Measurements from ENCODE around the gene STK38. TPM values are rescaled to one million over a fixed set of nuclear protein-coding genes. Genes with fewer than 3 reads are reported as not detected.

Gene STK38
- total and polyA plus RNA-seq, 2 of the 13 experiments (the other 11 are each of a cell fraction or from before 2014, with no cell fraction given) = 10.3 to 20.7 TPM

- in situ Hi-C loops (cut with HindIII; ENCODE audit: extremely low pct_ligation_motif_present, low pct_unique_long_range_greater_than_20kb) = no loop called here
- H3K4me3 ChIP-seq (replicated peaks in 1 of 3; ENCODE audit: insufficient read depth in 1 of 3, low read depth in 2 of 3, low read length in 3 of 3) = no peak overlapping the region
- WGBS (ENCODE audit: low lambda C conversion rate) = 98% methylated on average over 3 of the region's 3 CpGs
- POLR2A ChIA-PET = no interaction called here
- BruUV-seq (replicated peaks) = no TSS peak
- TF ChIP-seq ZNF83 (CRISPR knock-in tag; IDR thresholded peaks at IDR 0.05; ENCODE audit: borderline replicate concordance) = no peak
- H3K4me2 ChIP-seq (ENCODE audit: low read depth, low read length) = no peak overlapping the region
- H4K20me1 ChIP-seq (ENCODE audit: insufficient read depth, low read length) = peaks cover 18% of the 10 kb centered on the region
- intact Hi-C loops (cut with micrococcal nuclease; ENCODE audit: unreplicated experiment) = no loop called here
- no peaks in the 10 kb centered on the region for H3K9me3 ChIP-seq (ENCODE audit: low read length)
- H3K79me2 ChIP-seq (ENCODE audit: insufficient read depth, low read length) = peaks cover 60% of the 10 kb centered on the region
- no peaks in the 10 kb centered on the region for H3K27me3 ChIP-seq (ENCODE audit: control insufficient read depth in 1 of 2, insufficient read depth in 2 of 2, low read length in 2 of 2)
- CTCF ChIA-PET (ENCODE audit: low intra/inter-chr PET ratio, low total read pairs) = no interaction called here
- peaks cover 7 to 21% of the 10 kb centered on the region in 2 experiments for H3K36me3 ChIP-seq (replicated peaks in 1 of 2; ENCODE audit: control insufficient read depth in 1 of 2, insufficient read depth in 2 of 2, low read length in 2 of 2)
- ATAC-seq = no peak
- DNase-seq (ENCODE audit: low spot score) = no peak
- no peak for FAIRE-seq
- H3K27ac ChIP-seq (ENCODE audit: extremely low read length, insufficient read depth, low read length) = no peak overlapping the region
- no peak overlapping the region for H2AFZ ChIP-seq (ENCODE audit: low read length)
- H3K4me1 ChIP-seq (ENCODE audit: insufficient read depth, low read length) = no peaks in the 10 kb centered on the region
- no peak overlapping the region for H3K9ac ChIP-seq (ENCODE audit: insufficient read depth, low read depth, low read length)
These were observed 79.7 kb downstream of the STK38 start for GRCh38 chr6:36467625-36468024.

- FAIRE-seq (peak; percentile 4), ATAC-seq (no peak), DNase-seq (ENCODE audit: low spot score) (no peak)
- Histone ChIP-seq H3K4me2 (ENCODE audit: low read depth, low read length) (no peak overlapping the region), H3K4me3 (replicated peaks in 1 of 3; ENCODE audit: insufficient read depth in 1 of 3, low read depth in 2 of 3, low read length in 3 of 3) (no peak overlapping the region), H3K36me3 (replicated peaks in 1 of 2; ENCODE audit: control insufficient read depth in 1 of 2, insufficient read depth in 2 of 2, low read length in 2 of 2) (no peaks in the 10 kb centered on the region; a peak in 1 of 5 replicates), H3K79me2 (ENCODE audit: insufficient read depth, low read length) (peaks cover 83% of the 10 kb centered on the region), H3K27me3 (ENCODE audit: control insufficient read depth in 1 of 2, insufficient read depth in 2 of 2, low read length in 2 of 2) (no peaks in the 10 kb centered on the region), H3K9me3 (ENCODE audit: low read length) (no peaks in the 10 kb centered on the region), H3K9ac (ENCODE audit: insufficient read depth, low read depth, low read length) (no peak overlapping the region), H4K20me1 (ENCODE audit: insufficient read depth, low read length) (peaks cover 37% of the 10 kb centered on the region), H3K27ac (ENCODE audit: extremely low read length, insufficient read depth, low read length) (no peak overlapping the region), H3K4me1 (ENCODE audit: insufficient read depth, low read length) (peaks cover 7% of the 10 kb centered on the region), H2AFZ (ENCODE audit: low read length) (no peak overlapping the region)
- TF ChIP-seq ZNF710 (CRISPR knock-in tag; IDR thresholded peaks at IDR 0.05; ENCODE audit: borderline replicate concordance) (no peak), ZSCAN22 (CRISPR knock-in tag; IDR thresholded peaks at IDR 0.05) (no peak), ZNF770 (CRISPR knock-in tag; IDR thresholded peaks at IDR 0.05) (peak; percentile 70), HNRNPK (IDR thresholded peaks at IDR 0.05; ENCODE audit: low read depth, low read length, poor library complexity, severe bottlenecking) (peak; percentile 66)
- ChIA-PET POLR2A (no interaction called here), CTCF (ENCODE audit: low intra/inter-chr PET ratio, low total read pairs) (no interaction called here)
- BruUV-seq (replicated peaks) = no TSS peak
- 100% methylated on average over 1 of the region's 1 CpG for WGBS (ENCODE audit: low lambda C conversion rate)
- intact Hi-C loops (cut with micrococcal nuclease; ENCODE audit: unreplicated experiment) (no loop called here), in situ Hi-C loops (cut with HindIII; ENCODE audit: extremely low pct_ligation_motif_present, low pct_unique_long_range_greater_than_20kb) (no loop called here)
These were observed 83.0 kb downstream of the STK38 start for GRCh38 chr6:36464233-36464632.
